Measurements from ENCODE around the gene MTFR1L. TPM values are rescaled to one million over a fixed set of nuclear protein-coding genes. Genes with fewer than 3 reads are reported as not detected.

MTFR1L gene
- total and polyA plus RNA-seq, 9 of the 15 experiments (the other 6 are each of a cell fraction or from before 2014, with no cell fraction given) = 41.4 to 98.5 (median 53.7) TPM

DNA sequence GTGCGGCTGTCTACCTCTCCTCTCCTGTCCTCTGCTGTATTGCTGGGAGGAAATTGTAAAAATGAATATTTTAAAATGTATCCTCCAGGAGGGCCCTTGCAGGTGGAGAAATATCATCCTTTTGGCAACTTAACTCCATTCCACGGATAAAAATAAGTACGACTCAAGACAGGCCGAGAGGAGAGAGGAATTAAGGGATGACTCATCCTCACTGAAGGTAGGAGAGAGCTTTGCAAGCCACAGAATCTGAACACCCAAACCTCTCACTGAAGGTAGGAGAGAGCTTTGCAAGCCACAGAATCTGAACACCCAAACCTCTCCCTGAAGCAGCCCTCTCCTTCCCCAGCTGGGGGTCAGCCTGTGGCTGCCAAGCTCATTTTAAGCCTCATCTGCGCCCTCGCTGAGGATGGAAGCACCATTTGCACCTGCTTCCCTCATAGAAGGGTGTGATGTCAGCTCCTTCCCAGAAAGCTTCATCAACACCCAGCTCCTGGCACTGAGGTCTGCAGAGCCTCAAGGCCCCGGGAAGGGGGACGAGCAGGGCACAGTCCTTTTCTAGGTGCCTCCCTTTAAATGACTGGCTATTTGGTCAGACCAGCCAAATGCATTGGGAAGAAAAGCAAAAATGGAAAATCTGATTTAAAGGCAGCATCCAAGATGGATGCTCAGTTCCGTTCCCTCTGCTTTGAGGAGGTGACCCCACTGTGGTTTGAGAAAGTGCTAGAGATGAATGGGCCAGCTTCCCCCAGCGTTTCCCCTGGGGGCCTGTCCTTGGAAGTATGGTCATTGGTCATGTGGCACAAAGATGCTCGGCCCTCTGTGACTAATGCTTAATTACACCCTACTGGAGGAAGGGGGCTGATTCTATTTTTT is 32.6 kb upstream of the MTFR1L start:
- ATAC-seq (no peak), DNase-seq (ENCODE audit: extremely low read depth in 1 of 4, low spot score in 3 of 4) (no peak), FAIRE-seq (peak; percentile 67)
- Histone ChIP-seq H4K20me1 (replicated peaks; ENCODE audit: control insufficient read depth, insufficient read depth, low read length) (0 out of 2 replicates have a peak, but pooled peaks cover 5% of the 10 kb centered on the region), H3K4me3 (no peak overlapping the region), H3K36me3 (ENCODE audit: control insufficient read depth, insufficient read depth, low read length) (no peaks in the 10 kb centered on the region), H3K79me2 (ENCODE audit: control insufficient read depth, insufficient read depth, low read length) (no peaks in the 10 kb centered on the region), H3K4me1 (replicated peaks in 1 of 2; ENCODE audit: control insufficient read depth in 2 of 2, insufficient read depth in 2 of 2, low read length in 2 of 2) (peaks cover 24 to 26% of the 10 kb centered on the region in 2 experiments), H3K9me3 (replicated peaks; ENCODE audit: control insufficient read depth, insufficient read depth, low read depth, low read length) (no peaks in the 10 kb centered on the region), H3K4me2 (ENCODE audit: insufficient read depth, low read length) (no peak overlapping the region), H3K9ac (ENCODE audit: insufficient read depth in 1 of 2, low read depth in 2 of 2, low read length in 2 of 2) (no peak overlapping the region), H3K27ac (ENCODE audit: extremely low read depth, low read depth, low read length) (no peak overlapping the region), H3K9me1 (ENCODE audit: control insufficient read depth, insufficient read depth, low read length) (peaks cover 3% of the 10 kb centered on the region), H2AFZ (ENCODE audit: low read depth, low read length) (no peak overlapping the region), H3K27me3 (ENCODE audit: control insufficient read depth in 2 of 2, insufficient read depth in 2 of 2, low read length in 2 of 2) (peaks cover 21 to 41% of the 10 kb centered on the region in 2 experiments)
- in situ Hi-C loops (cut with MboI) (no loop called here), intact Hi-C loops (cut with micrococcal nuclease) (no loop called here)
- ChIA-PET CTCF (ENCODE audit: low intra/inter-chr PET ratio) (no interaction called here), POLR2A (interaction anchor here (0.6 to 1.5 kb wide), 7 partner anchors 9 to 685 kb away, joined by 3 to 6 read pairs (median 3); partner anchors contain the start of gene HMGN2)
- no TSS peak for BruUV-seq (replicated peaks)
- WGBS (ENCODE audit: insufficient coverage, low coverage, missing lambda C conversion rate) = 17% methylated on average over 11 of the region's 11 CpGs
- TF ChIP-seq FOS (IDR thresholded peaks at IDR 0.05; ENCODE audit: extremely low read depth, insufficient read length) (no peak), PHF21A (IDR thresholded peaks at IDR 0.05; ENCODE audit: borderline replicate concordance, low read depth) (no peak), TCF7L2 (IDR thresholded peaks at IDR 0.05; ENCODE audit: low read depth, low read length) (no peak), FOSL1 (tag; conservative IDR thresholded peaks at IDR 0.05) (peak; percentile 73), YBX1 (IDR thresholded peaks at IDR 0.05) (no peak), CREB1 (IDR thresholded peaks at IDR 0.05) (no peak), CREB1 (CRISPR knock-in tag; IDR thresholded peaks at IDR 0.05) (peak; percentile 16; the same call in 1 of the 2 replicates)
- TF ChIP-seq, protein P1, sequence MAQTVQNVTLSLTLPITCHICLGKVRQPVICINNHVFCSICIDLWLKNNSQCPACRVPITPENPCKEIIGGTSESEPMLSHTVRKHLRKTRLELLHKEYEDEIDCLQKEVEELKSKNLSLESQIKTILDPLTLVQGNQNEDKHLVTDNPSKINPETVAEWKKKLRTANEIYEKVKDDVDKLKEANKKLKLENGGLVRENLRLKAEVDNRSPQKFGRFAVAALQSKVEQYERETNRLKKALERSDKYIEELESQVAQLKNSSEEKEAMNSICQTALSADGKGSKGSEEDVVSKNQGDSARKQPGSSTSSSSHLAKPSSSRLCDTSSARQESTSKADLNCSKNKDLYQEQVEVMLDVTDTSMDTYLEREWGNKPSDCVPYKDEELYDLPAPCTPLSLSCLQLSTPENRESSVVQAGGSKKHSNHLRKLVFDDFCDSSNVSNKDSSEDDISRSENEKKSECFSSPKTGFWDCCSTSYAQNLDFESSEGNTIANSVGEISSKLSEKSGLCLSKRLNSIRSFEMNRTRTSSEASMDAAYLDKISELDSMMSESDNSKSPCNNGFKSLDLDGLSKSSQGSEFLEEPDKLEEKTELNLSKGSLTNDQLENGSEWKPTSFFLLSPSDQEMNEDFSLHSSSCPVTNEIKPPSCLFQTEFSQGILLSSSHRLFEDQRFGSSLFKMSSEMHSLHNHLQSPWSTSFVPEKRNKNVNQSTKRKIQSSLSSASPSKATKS (CRISPR knock-in tag; IDR thresholded peaks at IDR 0.05) = no peak
- TF ChIP-seq, protein P2, sequence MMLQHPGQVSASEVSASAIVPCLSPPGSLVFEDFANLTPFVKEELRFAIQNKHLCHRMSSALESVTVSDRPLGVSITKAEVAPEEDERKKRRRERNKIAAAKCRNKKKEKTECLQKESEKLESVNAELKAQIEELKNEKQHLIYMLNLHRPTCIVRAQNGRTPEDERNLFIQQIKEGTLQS (IDR thresholded peaks at IDR 0.05) = peak; percentile 91
- TF ChIP-seq, protein P2 (CRISPR knock-in tag; conservative IDR thresholded peaks at IDR 0.05) = no peak
